NCI-H345 (cell line): Measurements from ENCODE around the gene WDR90.

Experiments used
- DNase-seq: peaks from one replicate; lab custom pipeline; 2025; lab: John Stamatoyannopoulos, UW

The WDR90 gene

DNA sequence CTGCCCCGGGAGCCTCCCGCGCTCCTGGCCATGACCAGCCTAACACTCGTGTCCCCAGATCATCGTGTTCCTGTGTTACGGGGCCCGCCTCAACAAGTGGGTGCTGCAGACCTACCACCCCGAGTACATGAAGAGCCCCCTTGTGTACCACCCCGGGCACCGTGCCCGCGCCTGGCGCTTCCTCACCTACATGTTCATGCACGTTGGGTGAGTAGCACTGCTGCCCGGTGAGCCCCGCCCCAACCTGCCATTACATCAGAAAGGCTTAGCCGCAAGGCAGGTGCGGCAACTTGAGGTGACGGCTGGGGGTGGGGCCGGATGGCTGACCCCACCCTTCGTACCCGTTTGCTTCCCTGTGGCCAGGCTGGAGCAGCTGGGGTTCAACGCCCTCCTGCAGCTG, 27.7 kb downstream of the WDR90 start:
- peak; percentile 93 for DNase-seq

DNA sequence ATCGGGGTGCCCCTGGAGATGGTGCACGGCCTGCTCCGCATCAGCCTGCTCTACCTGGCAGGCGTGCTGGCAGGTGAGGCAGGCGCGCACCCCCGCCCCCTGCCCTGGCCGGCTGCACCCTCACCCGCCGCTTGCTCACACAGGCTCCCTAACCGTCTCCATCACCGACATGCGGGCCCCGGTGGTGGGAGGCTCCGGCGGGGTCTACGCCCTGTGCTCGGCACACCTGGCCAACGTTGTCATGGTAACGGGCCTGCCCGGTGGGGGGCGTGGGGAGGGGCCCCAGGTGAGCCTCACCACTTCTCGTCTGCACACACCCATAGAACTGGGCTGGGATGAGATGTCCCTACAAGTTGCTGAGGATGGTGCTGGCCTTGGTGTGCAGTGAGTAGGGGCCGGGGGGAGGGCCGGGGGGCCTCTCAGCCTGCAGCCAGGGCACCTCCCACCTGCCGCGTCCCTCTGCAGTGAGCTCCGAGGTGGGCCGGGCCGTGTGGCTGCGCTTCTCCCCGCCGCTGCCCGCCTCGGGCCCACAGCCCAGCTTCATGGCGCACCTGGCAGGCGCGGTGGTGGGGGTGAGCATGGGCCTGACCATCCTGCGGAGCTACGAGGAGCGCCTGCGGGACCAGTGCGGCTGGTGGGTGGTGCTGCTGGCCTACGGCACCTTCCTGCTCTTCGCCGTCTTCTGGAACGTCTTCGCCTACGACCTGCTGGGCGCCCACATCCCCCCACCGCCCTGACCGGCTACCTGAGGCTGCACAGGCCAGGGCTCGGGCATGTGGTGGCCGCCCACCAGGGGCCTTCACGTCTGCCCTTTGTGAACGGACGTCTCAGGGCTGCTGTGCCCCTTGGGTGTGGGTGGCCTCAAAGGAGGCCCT, 28.4 kb downstream of the WDR90 start:
- DNase-seq, result peak; percentile 75

DNA sequence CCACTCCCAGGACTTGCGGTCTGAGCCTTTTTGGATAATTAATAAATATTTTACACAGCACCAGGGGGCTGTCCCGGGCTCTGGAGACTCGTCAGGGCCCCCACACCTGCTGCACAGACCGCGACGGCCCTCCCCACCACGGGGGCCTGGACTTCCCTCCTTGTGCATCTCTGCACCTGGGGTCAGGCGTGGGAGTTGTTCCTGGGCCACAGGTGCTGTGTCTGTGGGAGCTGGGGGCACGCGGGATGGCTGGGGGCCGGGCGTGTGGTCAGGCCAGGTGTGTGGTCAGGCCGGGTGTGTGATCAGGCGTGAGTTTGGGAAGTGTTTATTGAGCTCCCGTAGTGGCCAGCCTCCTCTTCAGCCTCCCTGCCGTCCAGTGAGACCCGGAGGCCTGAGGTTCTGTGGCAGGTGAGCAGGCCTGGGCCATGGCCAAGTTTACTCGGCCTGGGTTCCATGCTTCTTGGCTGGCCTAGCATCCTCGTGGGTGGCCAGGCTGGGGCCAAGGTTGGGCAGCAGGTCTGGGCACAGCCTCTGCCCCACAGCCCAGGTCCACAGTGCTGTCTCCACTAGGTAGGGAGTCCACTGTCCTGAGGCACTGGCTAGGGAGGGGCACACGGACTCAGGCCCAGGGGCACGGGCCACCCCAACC, 29.2 kb downstream of the WDR90 start:
- no peak for DNase-seq

DNA sequence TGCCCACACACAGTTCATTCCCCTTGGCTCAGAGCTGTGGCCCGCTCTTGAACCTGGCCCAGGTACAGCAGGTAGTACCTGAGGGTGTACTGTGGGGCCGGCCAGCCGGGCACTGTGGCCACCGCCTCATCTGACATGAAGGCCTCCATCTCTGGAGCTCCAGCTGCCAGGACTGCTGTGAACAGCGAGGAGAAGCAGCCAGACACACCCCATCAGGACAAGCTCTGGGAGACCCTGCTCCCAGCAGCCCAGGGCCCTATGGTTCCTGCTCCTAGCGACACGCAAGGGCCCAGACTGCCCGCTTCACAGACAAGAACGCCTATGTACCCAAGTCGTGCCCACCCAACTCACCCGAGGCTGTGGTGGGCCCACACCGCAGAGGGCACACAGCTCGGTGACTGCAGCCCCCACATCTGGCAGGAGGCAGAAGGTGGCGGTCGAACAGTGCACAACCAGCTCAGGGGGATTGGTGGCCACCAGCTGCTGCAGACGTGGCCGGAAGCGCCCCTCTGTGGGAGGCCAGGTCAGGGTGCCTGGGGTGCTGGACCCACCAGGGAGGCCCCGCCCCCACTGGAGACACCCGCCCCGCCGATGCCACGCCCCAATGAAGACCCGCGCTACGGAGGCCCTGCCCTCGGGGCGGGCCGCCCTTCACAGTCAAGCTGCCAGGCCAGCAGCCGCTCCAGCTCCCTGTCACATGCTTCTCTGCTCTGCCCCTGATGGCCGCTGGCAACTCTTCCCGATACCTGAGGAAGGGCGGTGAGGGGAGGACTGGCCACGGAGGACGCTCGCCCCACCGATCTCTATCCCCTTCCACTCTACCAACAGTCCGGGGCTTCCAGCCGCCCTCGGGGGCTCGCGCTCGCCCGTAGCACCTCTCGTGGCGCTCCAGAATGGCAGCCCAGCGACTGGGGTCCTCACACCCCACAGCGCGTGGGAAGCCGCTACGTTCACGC, 30.0 kb downstream of the WDR90 start:
- peak; percentile 88 for DNase-seq

DNA sequence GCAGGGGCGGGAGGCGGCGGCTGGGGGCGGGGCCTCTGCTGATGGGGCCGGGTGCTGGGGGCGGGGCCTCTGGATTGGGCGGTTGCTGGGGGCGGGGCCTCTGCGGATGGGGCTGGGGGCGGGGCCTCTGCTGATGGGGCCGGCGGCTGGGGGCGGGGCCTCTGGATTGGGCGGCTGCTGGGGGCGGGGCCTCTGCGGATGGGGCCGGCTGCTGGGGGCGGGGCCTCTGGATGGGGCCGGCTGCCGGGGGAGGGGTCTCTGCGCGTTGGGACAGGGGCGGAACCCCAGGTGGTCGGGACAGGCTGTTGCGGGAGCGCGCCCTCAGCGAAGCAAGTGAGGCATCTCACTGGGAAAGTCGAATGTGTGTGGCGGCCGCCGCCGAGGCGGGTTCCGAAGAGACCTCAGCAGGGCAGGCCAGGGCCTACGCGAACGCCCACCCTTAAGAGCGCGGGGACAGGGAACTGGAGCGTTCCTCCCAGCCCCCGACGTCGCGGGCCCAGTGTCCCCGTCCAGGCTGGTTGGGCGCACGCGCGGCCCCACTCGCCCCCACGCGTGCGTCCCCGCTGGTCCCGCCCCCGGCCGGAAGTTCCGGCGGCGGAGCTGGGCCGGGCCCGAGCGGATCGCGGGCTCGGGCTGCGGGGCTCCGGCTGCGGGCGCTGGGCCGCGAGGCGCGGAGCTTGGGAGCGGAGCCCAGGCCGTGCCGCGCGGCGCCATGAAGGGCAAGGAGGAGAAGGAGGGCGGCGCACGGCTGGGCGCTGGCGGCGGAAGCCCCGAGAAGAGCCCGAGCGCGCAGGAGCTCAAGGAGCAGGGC, 30.9 kb downstream of the WDR90 start, which contains the start of gene STUB1:
TSS of gene STUB1 (plus strand) at position 597 of the 811 bp plus-strand sequence. CDS start at position 713, 116 bp downstream.
- DNase-seq, result peak; percentile 91

DNA sequence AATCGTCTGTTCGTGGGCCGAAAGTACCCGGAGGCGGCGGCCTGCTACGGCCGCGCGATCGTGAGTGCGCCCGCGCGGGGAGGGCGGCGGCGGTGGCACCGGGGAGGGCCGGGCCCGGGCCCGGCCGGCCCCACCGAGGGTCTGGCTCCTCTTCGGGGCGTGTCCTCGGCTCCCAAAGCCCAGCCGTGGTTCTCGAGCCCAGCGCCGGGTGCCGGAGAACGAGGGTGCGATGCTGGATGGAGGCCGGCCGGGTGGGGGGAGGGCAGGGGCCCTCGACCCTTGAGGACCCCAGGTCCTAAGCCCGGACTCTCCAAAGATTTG, 31.4 kb downstream of the WDR90 start:
- no peak for DNase-seq

DNA sequence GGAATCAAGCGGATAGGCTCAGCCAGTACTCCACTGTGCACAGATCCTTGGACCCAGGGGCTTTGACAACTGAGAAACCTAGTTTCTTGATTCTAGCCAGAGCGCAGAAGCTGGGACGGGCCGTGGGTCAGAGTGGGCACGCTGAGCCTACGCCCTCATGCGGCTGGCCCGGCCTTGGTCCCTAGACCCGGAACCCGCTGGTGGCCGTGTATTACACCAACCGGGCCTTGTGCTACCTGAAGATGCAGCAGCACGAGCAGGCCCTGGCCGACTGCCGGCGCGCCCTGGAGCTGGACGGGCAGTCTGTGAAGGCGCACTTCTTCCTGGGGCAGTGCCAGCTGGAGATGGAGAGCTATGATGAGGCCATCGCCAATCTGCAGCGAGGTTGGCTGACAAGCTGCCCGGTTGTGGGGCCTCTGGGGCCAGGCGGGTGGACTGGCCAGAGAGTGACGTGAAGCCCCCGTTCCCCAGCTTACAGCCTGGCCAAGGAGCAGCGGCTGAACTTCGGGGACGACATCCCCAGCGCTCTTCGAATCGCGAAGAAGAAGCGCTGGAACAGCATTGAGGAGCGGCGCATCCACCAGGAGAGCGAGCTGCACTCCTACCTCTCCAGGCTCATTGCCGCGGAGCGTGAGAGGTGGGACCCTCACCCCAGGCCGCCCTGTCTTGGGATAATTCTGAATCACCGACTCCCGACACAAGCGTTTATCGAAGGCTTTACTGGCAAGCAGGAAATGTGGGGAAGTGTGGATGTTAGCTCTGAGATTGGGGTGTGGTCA, 32.0 kb downstream of the WDR90 start:
- DNase-seq, result no peak

DNA sequence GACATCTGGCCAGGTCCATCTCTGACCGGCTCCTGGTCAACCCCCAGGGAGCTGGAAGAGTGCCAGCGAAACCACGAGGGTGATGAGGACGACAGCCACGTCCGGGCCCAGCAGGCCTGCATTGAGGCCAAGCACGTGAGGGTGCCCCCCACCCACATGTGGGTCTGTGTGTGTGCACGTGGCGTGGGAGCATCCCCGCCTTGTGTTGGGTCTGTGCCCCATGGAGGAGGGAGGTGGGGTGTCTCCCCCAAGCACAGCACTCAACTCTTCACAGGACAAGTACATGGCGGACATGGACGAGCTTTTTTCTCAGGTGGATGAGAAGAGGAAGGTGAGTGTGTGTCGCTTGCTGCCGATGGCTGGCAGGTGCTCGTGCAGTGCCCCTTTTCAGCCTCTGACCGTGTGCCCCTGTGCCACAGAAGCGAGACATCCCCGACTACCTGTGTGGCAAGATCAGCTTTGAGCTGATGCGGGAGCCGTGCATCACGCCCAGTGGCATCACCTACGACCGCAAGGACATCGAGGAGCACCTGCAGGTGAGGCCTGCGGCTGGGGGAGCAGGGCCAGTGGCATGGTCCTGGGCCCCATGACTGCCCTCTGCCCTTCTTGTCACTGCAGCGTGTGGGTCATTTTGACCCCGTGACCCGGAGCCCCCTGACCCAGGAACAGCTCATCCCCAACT, 32.7 kb downstream of the WDR90 start:
- no peak for DNase-seq

DNA sequence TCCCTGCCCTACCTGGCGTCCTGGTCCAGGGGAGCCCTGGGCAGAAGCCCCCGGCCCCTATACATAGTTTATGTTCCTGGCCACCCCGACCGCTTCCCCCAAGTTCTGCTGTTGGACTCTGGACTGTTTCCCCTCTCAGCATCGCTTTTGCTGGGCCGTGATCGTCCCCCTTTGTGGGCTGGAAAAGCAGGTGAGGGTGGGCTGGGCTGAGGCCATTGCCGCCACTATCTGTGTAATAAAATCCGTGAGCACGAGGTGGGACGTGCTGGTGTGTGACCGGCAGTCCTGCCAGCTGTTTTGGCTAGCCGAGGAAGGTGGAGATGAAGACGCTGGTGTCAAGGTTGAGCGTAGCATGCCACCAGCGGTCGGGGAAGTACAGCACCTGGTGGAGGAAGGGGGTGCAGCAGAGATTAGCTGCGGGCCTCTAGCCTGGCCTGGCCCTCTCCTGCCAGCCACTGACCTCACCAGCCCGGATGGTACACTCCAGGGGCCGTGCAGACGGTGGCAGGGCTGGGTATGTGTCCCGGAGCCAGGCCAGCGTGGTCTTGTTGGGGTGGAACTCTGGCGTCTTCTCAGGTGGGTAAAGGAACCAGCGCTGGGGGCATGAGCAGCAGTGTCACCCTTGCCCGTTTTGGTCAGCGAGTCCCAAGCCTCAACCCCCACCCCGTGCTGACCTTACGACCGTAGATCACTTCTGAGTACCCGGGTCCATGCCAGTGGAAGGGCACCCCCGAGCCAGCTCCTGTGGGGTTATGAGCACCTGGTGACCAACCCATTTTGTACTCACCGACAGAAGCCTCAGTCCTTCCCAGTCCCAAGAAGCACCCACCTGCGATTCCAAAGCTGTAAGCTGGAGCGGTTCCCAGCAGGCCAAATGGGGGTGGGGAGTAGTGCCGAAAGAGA, 33.6 kb downstream of the WDR90 start:
- DNase-seq, result no peak

DNA sequence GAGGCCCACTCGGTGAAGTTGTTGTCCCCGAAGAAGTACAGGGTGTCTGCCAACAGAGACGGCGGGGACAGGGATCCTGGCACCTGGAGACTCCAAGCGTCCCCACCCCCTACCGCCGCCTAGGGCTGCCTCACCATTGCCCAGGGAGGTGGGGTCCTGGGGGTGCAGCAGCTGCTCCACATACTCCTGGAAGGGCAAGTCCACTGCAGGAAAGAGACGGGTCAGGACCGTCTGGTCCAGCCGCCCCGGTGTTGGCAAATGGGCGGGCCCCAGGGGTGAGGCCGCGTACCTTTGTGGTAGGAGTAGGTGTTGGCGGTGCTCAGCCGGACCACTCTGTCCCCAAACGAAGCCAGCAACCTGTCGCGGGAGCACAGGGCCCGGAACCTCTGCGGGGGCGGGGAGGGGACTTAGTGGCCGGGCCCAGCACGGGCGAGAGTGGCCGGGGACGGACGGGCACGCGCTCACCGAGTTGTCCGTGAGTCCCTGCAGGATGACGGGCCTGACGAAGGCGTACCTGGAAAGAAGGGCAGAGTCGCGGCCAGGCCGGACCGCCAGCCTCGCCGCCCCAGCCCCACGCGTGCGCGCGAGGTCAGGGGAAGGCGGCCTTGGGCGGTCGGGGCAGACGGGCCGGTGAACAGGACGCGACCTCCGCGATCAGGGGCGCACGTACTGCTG, 34.4 kb downstream of the WDR90 start:
- DNase-seq, result no peak

DNA sequence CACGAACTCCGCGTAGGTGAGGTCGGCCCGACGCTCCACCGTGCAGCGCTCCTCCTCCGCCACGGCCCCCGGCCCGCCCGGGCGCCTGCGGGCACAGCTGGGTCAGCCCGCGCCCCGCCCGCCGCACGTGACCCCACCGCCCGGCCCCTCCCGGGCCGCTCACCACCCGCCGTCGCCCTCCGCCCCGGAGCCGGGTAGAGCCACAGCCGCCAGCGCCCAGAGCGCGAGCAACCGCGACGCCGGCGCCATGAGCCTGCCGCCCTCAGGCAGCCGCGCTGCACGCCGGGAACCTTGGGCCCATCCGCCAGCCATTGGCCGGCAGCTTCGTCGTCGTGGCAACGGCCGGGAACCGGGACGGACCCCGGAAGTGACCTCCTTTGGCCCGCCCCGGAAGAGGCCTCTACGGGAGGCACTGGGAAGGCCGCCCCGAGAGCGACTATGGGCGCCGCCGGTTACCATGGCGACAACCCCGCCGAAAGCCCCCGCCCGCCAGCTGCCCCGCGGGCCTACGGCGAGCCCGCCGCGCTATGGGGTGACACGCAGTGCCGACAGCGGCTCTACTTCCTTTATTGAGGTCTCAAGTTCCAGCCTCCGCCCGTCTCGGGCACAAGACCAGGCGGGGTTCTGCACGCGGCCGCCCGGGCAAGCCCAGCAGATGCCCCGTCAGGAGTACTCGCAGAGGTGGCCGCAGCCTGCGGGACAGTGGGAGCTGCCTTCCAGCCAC, 35.1 kb downstream of the WDR90 start, which contains the start of gene JMJD8:
TSS of gene JMJD8 (minus strand) at position 264 of the 724 bp plus-strand sequence. CDS start at position 249, 15 bp downstream.
- peak; percentile 98 for DNase-seq

DNA sequence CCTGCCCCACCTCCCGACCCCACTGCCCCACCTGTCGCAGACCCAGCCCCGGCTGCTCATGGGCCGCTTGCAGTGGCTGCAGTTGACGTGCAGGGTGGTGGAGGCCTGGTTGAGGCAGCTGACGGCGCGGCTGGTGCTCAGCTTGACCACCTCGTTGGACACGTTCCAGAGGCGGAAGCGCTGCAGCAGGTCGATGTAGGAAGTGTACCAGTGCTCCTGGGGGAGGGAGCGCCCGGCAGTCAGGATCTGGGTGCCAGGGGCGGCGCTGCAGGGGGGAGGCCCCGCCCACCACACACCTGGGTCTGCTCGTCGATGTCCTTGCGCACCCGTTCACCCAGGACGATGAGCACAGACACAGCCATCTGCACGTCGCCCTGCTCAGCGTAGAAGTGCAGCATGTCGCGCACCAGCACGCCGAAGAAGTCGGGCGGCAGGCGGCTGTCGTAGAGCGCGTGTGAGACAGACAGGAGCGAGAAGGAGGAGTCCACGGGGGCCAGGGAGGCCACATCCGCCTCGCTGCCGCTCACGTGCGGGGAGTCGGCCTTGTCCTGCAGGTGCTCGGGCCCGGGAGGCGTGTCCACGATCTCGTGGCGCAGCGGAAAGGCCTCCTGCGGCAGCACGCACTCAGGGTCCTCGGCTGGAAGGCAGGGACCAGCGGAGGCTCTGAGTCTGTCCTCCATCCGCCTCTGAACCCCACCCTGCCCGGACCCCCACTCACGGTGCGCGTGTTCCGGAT, 36.0 kb downstream of the WDR90 start:
- peak; percentile 89 for DNase-seq

DNA sequence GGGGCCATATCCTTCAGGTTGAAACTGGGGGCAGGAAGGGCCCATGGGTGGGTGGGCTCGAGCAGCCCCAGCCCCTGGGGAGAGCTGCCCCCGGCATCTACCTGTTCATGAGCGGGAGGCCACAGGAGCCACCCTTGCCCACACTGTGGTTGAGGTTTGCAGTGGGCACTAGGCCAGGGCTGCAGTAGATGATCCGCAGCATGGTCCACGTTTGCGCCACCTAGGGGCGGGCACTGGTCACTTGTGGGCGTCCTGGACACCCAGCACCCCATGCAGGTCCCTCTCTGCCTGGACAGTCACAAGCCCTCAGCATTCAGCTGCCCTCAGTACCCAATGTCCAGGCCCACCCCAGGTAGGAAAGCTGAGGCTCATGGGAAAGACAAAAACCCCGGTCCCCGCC, 36.8 kb downstream of the WDR90 start:
- peak; percentile 11 for DNase-seq

DNA sequence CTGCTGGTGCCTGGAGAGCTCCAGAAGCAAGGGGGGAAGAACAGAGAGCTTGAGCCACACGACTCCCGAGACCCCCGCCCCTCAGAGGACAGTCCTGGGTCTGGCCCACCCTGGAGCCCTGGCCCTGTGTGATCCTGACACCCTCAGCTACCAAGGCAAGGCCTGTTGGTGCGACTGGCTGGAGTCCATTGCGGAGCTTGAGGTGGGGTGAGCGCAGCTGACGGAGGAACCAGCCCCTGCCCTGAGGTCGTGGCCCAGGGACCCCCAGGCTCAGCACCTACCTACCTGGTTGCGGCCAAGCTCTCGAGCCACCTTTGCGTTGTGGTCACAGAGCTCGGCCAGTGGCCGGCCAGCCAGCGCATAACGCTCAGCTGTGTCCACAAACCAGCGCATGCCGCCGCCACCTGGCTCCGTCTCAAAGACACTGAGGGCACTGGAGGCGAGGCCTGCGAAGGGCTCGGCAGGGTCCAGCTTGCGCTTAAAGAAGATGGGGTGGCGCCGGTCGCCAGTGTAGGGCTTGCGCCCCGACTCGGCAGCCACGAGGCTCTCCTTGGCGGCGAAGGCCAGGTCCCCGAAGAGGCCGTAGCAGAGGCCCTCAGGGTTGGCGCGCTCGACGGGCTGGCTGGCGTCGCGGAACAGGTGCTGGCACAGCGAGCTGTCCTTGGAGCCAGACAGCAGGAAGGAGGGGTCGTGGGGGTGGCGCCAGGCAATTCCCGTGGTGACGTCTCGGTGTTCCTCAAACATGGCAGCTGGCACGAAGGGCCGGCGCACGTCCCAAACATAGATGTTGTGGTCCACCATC, 37.5 kb downstream of the WDR90 start:
- DNase-seq, result no peak

DNA sequence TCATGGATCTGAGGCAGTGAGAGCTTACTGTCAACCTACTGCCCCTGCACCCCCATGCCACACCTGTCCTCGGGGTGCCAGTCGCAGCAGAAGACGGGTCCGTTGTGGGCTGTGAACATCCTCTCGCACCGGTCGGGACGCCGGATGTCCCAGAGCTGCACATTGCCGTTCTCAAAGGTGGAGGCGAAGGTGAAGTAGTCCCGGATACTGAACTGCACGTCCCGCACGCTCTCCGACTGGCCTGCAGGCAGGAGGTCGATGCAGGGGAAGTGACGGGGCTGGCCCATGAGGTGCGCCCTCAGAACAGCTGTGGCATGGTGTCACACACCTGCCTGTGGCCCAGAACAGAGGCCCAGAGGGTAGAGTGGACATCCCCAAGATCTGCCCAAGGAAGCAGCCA, 38.3 kb downstream of the WDR90 start:
- DNase-seq, result no peak
